Stimulated activated CD8-positive, alpha-beta memory T cell treated with anti-CD3 and anti-CD28 coated beads, Interleukin-15, amount 100 ng/mL, for 1 hour (primary cell): ENCODE measurements around the gene FAT2.

Experiments used
- DNase-seq: peaks from one replicate; pipeline ENCODE4 v3.0.0-alpha.2; 2020; ENCODE audit warnings: low read depth

The FAT2 gene

GRCh38 chr5:151553130-151553670 lies 37.9 kb downstream of the FAT2 start:
- DNase-seq, result no peak

GRCh38 chr5:151551985-151552384 lies 39.1 kb downstream of the FAT2 start:
- no peak for DNase-seq

- DNase-seq, result no peak
Measured at GRCh38 chr5:151550146-151550545, 41.0 kb downstream of the FAT2 start.

GRCh38 chr5:151549713-151550112 lies 41.4 kb downstream of the FAT2 start:
- no peak for DNase-seq

GRCh38 chr5:151547364-151547763 lies 43.8 kb downstream of the FAT2 start:
- no peak for DNase-seq

GRCh38 chr5:151541571-151541970 lies 49.6 kb downstream of the FAT2 start:
- DNase-seq, result no peak
